Spleen (tissue), 11 donors: Measurements from ENCODE around the gene LRRC4B. TPM values are rescaled to one million over a fixed set of nuclear protein-coding genes. Genes with fewer than 3 reads are reported as not detected.

Experiments
- DNase-seq: peaks from one replicate; pipeline ENCODE4 v3.0.0-alpha.2; 2020
- H3K27ac ChIP-seq, 8 donors: fragments of 200-600 bp; sonication (generic) in 7 of 8; 1 replicate in 4 of 8; 2 replicates in 4 of 8; pipeline versions ENCODE4 v1.5.0 to v1.8.0; 2016 to 2021; ENCODE audit warnings: inconsistent platforms in 4 of 8, mild to moderate bottlenecking in 4 of 8, moderate library complexity in 1 of 8
- H3K27me3 ChIP-seq, 7 donors: fragments of 200-600 bp; sonication (generic) in 6 of 7; replicated peaks in 1 of 7; 1 replicate in 4 of 7; 2 replicates in 3 of 7; pipeline versions ENCODE4 v1.5.0 to v1.8.0; 2016 to 2021; ENCODE audit warnings: inconsistent platforms in 3 of 7, mild to moderate bottlenecking in 1 of 7
- H3K36me3 ChIP-seq, 6 donors: fragments of 200-600 bp; sonication (generic) in 5 of 6; 1 replicate in 4 of 6; 2 replicates in 2 of 6; pipeline versions ENCODE4 v1.5.0 to v1.8.0; 2016 to 2021; ENCODE audit warnings: inconsistent platforms in 2 of 6
- H3K4me1 ChIP-seq, 6 donors: fragments of 200-600 bp; sonication (generic) in 5 of 6; 1 replicate in 3 of 6; 2 replicates in 3 of 6; pipeline versions ENCODE4 v1.5.0 to v1.8.0; 2016 to 2021; ENCODE audit warnings: inconsistent platforms in 3 of 6
- H3K4me3 ChIP-seq, 8 donors: fragments of 200-600 bp; sonication (generic) in 7 of 8; 1 replicate in 4 of 8; 2 replicates in 4 of 8; pipeline versions ENCODE4 v1.5.0 to v1.8.0; 2016 to 2021; ENCODE audit warnings: inconsistent platforms in 4 of 8, mild to moderate bottlenecking in 4 of 8, moderate library complexity in 2 of 8
- H3K9me3 ChIP-seq, 8 donors: fragments of 200-600 bp; sonication (generic) in 7 of 8; 1 replicate in 4 of 8; 2 replicates in 4 of 8; pipeline versions ENCODE4 v1.5.0 to v1.8.0; 2016 to 2021; ENCODE audit warnings: inconsistent platforms in 4 of 8
- CTCF ChIP-seq, 11 experiments: fragments of 200-600 bp in 7 of 11; fragments of 450-650 bp in 4 of 11; sonication (generic) in 4 of 11; IDR thresholded peaks in 8 of 11; conservative IDR thresholded peaks in 3 of 11; 1 replicate in 7 of 11; 2 replicates in 4 of 11; pipeline versions ENCODE4 v1.4.0 to v1.8.0; 2016 to 2021; ENCODE audit warnings: antibody characterized with exemption in 11 of 11, inconsistent platforms in 4 of 11, mild to moderate bottlenecking in 1 of 11
- POLR2A ChIP-seq, 3 donors: fragments of 450-650 bp; IDR thresholded peaks; one replicate each; pipeline ENCODE4 v1.5.1; 2017; ENCODE audit warnings: antibody characterized with exemption in 3 of 3, mild to moderate bottlenecking in 1 of 3
- POLR2AphosphoS5 ChIP-seq, 3 donors: sonication (generic); formaldehyde crosslinking; IDR thresholded peaks; one replicate each; pipeline ENCODE4 v1.5.1; 2017; ENCODE audit warnings: antibody characterized with exemption in 3 of 3
- WGBS, 5 donors: extraction: QIAGEN DNeasy Blood & Tissue Kit in 3 of 5; methylation state at CpG; one replicate each; pipeline versions ENCODE4 v1.1.5 to v1.1.7; 2013 to 2018; 5-methylcytosine and 5-hydroxymethylcytosine counted together
- intact Hi-C: fragments of 100-400 bp; cut with DNase I; formaldehyde crosslinking; loops from one replicate; pipeline ENCODE4 v1.15.0; 2023; ENCODE audit warnings: low total_unique reads
- polyA plus RNA-seq, 3 donors: library from polyadenylated mRNA; stranded (reverse); fragments of 200-250 nt; gene quantifications; one replicate each; pipeline ENCODE4 v1.2.1, GENCODE V29; 2013
- total RNA-seq, 7 donors: library from RNA; depleted of rRNA in 3 of 7; stranded (reverse); fragments of >200 nt in 3 of 7; fragmentation: NEBNext Ultra II Directional in 4 of 7; extraction: Animal tissue kit (Norgen Biotek cat#: 25700) in 4 of 7; gene quantifications; one replicate each; pipeline versions ENCODE4 v1.1.0 to v1.2.1, GENCODE V29; 2016 to 2021
- donor health status: healthy with polysubstance abuse.
- donor health status: DM: no; HTN: no; CAD: no; lungs with moderate emphysema.
- donor health status: DM: no; HTN: no; CAD: no.
- donor health status: Bipolar disorder and iron deficiency.
- donor health status: healthy.
- donor health status: DM: no; HTN: no; CAD: no.
- donor health status: DM: yes; HTN: yes; CAD: no.

Gene LRRC4B
- total and polyA plus RNA-seq, 10 donors, result 0.20 to 2.3 (median 0.97) TPM

DNA sequence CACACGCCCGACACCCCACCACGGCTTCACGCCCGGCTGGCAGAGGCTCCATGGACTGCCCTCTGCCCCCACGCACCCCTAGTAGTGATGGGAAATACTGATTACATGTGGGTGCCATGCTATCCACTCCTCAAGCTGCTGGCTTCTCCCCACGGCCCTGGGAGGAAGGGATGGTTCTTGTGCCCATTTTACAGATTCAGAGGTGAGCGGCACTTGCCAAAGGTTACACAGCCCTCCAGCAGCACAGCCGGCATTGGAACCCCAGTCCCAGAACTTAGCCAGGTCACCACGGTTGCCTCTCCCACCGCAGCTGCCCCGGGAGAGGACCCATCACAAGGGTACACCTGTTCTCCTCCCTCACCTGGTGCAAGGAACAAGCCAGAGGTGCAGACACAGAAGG is 13.2 kb downstream of the LRRC4B start:
- intact Hi-C loops, result no loop called here
- H3K9me3 ChIP-seq, result no peaks in the 10 kb centered on the region
- no peak for DNase-seq
- no peak overlapping the region for H3K4me3 ChIP-seq
- H3K4me1 ChIP-seq, result peaks cover 0 to 14% (median 11%) of the 10 kb centered on the region in 6 donors
- H3K27ac ChIP-seq, result no peak overlapping the region
- no peaks in the 10 kb centered on the region for H3K36me3 ChIP-seq
- 61 to 80% (median 74%) methylated on average over 6 to 12 of the region's 12 CpGs for WGBS, 5 donors
- H3K27me3 ChIP-seq, result peaks cover 0 to 98% (median 40%) of the 10 kb centered on the region in 7 donors
- TF ChIP-seq POLR2A (IDR thresholded peaks at IDR 0.05) (no peak), POLR2AphosphoS5 (IDR thresholded peaks at IDR 0.05) (no peak), CTCF (IDR thresholded peaks at IDR 0.05 in 8 of 11, conservative IDR thresholded peaks at IDR 0.05 in 3 of 11) (no peak)

GRCh38 chr19:50554212-50554611 is 14.0 kb downstream of the LRRC4B start:
- Histone ChIP-seq H3K36me3 (no peaks in the 10 kb centered on the region), H3K27ac (no peak overlapping the region), H3K9me3 (no peaks in the 10 kb centered on the region), H3K27me3 (peaks cover 0 to 99% (median 40%) of the 10 kb centered on the region in 7 donors), H3K4me3 (no peak overlapping the region), H3K4me1 (peaks cover 0 to 14% (median 11%) of the 10 kb centered on the region in 6 donors)
- intact Hi-C loops, result no loop called here
- WGBS, 5 donors, result 86 to 95% (median 92%) methylated on average over 10 of the region's 10 CpGs
- no peak for TF ChIP-seq POLR2AphosphoS5 (IDR thresholded peaks at IDR 0.05)
- TF ChIP-seq CTCF (IDR thresholded peaks at IDR 0.05 in 8 of 11, conservative IDR thresholded peaks at IDR 0.05 in 3 of 11), result no peak
- no peak for TF ChIP-seq POLR2A (IDR thresholded peaks at IDR 0.05)
- no peak for DNase-seq

DNA sequence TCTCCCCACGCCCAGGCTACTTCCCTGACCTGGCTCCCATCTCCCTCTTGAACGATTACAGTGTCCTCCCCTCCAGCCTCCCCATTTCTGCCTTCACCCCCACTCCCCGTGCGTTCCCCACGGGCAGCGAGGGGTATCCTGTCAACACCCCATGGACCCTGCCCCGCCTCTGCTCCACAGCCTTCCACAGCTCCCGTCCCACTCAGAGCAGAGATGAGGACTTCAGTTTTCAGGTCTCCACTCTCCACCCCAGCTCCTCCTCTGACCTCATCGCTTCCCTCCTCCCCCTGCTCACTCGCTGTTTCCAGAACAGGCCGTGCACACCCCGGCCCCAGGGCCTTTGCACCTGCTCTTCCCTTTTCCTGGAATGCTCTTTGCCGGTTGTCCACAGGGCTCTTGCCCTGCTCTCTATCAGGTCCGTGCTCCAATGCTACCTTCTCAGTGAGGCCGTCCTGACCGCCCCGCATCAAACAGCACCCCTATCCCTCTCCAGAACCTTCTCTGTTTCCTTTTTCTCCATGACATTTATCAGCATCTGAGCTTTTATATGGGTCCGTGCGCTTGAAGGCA is 15.0 kb downstream of the LRRC4B start:
- peaks cover 0 to 14% (median 11%) of the 10 kb centered on the region in 6 donors for H3K4me1 ChIP-seq
- no peak for DNase-seq
- WGBS, 5 donors, result 76 to 83% (median 80%) methylated on average over 17 to 19 of the region's 19 CpGs
- H3K36me3 ChIP-seq, result no peaks in the 10 kb centered on the region
- no peaks in the 10 kb centered on the region for H3K9me3 ChIP-seq
- peaks cover 0 to 99% (median 40%) of the 10 kb centered on the region in 7 donors for H3K27me3 ChIP-seq
- H3K27ac ChIP-seq, result no peak overlapping the region
- intact Hi-C loops, result no loop called here
- no peak overlapping the region for H3K4me3 ChIP-seq
- TF ChIP-seq POLR2AphosphoS5 (IDR thresholded peaks at IDR 0.05), result no peak
- TF ChIP-seq POLR2A (IDR thresholded peaks at IDR 0.05), result no peak
- TF ChIP-seq CTCF (IDR thresholded peaks at IDR 0.05 in 8 of 11, conservative IDR thresholded peaks at IDR 0.05 in 3 of 11), result no peak

- Histone ChIP-seq H3K36me3 (no peaks in the 10 kb centered on the region), H3K4me1 (peaks cover 0 to 14% (median 11%) of the 10 kb centered on the region in 6 donors), H3K27ac (no peak overlapping the region), H3K9me3 (no peaks in the 10 kb centered on the region), H3K4me3 (no peak overlapping the region), H3K27me3 (peaks cover 0 to 99% (median 39%) of the 10 kb centered on the region in 7 donors)
- no peak for DNase-seq
- WGBS, 5 donors, result 75 to 87% (median 78%) methylated on average over 14 to 15 of the region's 15 CpGs
- intact Hi-C loops, result no loop called here
- no peak for TF ChIP-seq POLR2AphosphoS5 (IDR thresholded peaks at IDR 0.05)
- no peak for TF ChIP-seq CTCF (IDR thresholded peaks at IDR 0.05 in 8 of 11, conservative IDR thresholded peaks at IDR 0.05 in 3 of 11)
- TF ChIP-seq POLR2A (IDR thresholded peaks at IDR 0.05), result no peak
Measured at GRCh38 chr19:50552540-50552939, 15.7 kb downstream of the LRRC4B start.
